Right kidney (tissue), 1 donor: ENCODE measurements around the gene RGS12.

Experiments used
- DNase-seq: peaks from one replicate; pipeline ENCODE4 v3.0.0-alpha.2; 2016

RGS12 gene

GRCh38 chr4:3332498-3332897 lies 39.7 kb downstream of the RGS12 start:
- no peak for DNase-seq

GRCh38 chr4:3334316-3334715 lies 41.5 kb downstream of the RGS12 start:
- no peak for DNase-seq

DNA sequence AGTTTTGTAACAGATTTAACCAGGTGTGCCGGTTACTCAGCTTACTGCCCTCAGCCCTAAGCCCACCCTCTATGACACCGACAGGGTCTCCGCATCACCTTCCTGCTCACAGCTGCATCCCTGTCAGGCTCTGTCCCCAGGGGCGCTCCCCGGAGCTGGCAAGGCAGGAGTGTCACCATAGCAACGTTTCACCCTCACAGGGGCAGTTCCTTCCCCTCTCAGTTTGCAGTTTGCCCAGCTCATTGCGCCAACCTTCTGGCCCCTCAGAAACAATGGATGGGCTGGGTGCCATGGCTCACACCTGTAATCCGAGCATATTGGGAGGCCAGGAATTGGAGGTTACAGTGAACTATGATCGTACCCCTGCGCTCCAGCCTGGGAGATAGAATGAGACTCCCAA lies 42.6 kb downstream of the RGS12 start:
- no peak for DNase-seq

DNA sequence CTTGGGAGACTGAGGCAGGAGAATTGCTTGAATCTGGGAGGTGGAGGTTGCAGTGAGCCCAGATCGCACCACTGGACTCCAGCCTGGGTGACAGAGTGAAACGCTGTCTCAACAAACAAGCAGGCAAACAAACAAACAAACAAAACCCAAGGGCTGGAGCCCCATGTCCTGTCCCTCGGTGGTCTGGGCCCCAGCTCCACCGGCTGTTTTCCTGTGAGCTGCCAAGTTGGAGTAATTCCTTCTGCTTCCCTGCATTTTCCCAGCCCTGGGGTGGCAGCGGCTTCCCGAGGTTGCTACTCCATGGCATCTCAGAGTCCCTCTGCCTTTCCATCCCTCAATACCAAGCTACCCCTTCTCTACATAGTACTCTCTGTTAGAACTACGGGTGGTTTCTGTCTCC lies 43.2 kb downstream of the RGS12 start:
- DNase-seq, result no peak

DNA sequence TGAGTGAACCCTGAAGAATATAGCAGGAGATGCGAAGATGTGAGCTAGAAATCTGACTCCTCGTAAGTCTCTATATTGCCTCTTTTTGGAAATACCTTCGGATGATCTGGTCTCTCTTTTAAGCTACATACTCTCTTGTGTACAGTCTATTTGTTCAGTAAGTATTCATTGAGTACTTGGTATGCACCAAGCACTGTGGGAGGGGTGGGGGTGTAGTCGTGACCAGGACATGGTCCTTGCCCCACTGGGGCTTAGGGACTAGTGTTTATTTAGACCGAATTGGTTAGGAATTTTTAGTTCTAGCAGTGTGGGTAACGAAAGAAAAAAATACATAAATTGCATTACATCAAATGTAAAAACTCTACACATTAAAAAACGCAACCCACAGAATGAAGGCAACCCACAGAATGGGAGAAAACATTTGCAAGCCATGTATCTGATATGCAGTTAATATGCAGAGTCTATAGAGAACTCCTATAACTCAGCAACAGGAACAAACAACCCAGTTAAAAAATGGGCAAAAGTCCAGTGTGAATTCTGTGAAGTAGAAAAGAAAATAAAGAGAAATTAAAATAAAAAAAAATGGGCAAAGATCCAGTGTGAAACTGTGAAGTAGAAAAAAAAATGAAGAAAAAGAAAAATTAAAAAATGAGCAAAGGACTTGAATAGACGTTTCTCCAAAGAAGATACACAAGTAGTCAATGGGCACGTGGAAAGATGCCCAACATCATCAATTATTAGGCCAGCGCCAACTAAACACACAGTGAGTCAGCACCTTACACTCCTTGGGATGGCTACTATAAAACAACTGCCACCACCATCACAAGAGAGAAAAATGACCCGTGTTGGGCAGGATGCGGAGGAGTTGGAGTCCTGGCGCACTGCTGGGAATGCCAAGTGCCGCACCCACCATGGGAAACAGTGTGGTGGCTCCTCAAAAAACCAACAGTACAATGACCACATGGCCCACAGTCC lies 43.8 kb downstream of the RGS12 start:
- DNase-seq, result no peak

DNA sequence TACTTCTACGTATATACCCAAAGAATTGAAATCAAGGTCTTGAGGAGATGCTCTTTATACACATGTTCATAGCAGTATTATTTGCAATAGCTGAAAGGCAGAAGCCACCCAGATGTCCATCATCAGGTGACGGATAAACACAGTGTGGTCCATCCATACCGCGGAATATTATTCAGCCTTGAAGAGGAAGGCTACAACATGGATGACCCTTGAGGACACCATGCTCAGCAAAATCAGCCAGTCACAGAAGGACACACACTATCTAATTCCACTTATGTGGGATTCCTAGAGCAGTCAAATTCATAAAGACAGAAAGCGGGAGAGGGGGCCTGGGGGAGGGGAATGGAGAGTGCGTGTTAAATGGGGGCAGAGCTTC lies 44.5 kb downstream of the RGS12 start:
- DNase-seq, result no peak

DNA sequence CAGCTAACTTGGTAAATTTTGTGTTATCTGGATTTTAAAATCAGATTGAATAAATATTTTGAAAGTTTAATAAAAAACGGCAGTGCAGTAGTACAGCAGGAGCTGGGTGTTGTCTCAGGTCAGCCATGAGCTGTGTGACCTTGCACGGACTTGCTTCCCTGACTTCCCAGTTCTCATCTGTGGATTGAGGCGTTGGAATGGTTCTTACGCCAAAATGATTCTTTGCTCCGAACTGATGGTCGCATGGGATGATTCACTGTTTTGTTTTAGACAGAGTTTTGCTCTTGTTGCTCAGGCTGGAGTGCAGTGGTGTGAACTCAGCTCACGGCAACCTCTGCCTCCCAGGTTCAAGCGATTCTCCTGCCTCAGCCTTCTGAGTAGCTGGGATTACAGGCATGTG lies 45.0 kb downstream of the RGS12 start:
- DNase-seq, result no peak

- no peak for DNase-seq
These were observed 45.6 kb downstream of the RGS12 start for GRCh38 chr4:3338321-3338838.

DNA sequence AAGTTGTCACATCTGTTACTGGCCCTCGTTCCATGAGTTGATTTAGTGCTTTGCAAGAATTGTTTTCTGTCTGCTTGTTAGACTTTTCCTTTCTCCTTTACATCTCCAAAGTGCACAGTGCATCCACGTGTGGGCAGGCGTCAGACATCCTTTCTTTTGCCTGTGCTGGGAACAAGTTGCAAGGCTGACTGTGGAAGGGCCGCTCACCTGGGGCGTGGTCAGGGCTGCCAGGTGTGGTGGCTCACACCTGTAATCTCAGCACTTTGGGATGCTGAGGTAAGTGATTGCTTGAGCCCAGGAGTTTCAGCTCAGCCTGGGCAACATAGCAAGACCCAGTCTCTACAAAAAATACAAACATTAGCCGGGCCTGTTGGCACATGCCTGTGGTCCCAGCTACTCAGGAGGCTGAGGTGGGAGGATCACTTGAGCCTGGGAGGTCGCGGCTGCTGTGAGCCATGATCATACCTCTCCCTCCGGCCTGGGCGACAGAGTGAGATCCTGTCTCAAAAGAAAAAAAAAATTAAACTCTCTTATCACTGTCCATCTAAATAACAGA lies 46.2 kb downstream of the RGS12 start:
- no peak for DNase-seq

DNA sequence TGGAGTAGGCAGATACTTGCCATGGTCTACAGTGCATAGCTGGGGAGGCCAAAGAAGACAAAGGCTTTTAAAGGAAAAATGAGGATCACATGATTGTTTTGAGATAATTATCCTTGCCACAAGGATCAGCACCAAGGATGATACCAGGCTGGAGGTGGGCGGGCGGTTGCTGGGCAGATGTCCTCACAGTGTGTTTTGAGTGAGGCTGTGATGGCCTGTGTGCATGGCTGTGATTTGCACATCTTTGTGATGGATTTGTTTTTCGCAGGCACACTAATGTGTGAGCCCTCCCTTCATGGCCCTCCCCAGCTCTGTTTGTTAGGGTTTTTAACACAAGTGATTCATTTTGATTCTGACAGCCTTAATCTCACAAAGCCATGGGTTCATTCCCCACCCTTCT lies 46.8 kb downstream of the RGS12 start:
- no peak for DNase-seq

- DNase-seq, result no peak
These were observed 47.3 kb downstream of the RGS12 start for GRCh38 chr4:3340038-3340699.

DNA sequence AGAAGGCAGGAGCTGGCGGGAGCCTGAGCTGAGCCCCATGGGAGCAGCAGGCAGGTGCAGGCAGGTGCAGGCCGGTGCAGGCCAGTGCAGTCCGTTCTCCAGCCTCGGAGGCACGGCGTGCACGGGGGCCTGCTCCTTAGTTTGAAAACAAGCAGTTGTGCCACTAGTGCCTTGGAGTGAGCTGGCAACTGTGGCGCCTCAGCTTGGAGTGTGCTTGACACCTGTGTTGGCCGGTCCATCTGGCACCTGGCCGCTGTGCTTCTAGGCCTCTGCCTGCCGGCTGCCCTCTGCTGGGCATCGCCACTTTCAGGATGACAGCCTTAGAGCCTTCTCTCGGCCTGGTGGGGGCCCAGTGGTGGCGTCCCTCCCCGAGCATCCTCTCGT lies 47.9 kb downstream of the RGS12 start:
- no peak for DNase-seq

DNA sequence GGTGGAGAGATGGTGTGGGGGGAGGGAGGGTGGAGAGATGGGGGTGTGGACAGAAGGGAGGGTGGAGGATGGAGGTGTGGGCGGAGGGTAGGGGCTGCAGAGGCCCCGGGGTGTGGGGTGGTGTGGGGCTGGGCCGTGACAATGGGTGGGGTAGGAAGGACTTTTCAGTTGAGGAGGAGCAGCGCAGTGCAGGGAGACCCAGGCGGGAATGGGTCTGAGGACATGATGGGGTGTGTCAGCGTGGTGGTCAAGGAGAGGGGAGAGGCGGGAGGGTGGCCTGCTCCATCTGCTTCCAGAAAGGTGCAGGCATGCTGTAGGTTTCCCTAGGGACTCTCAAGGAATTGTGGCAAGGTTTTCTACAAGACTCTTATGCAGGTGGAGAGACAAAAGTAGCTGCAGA lies 48.9 kb downstream of the RGS12 start:
- no peak for DNase-seq

GRCh38 chr4:3342182-3342854 lies 49.5 kb downstream of the RGS12 start:
- DNase-seq, result no peak
